HG02798 (cell line): ENCODE data around the gene ECI2.
"Not testable (repeated sequence)": the region's sequence is repeated elsewhere in the genome, so short reads cannot be mapped to it uniquely, and the experiment has no call there.

Source experiments
- ATAC-seq: cut with Tn5 transposase; IDR thresholded peaks from one replicate; pipeline ENCODE4 v1.9.1; 2021; ENCODE audit warnings: mild to moderate bottlenecking; ENCODE audit not compliant: unreplicated experiment, poor library complexity

The ECI2 gene

DNA sequence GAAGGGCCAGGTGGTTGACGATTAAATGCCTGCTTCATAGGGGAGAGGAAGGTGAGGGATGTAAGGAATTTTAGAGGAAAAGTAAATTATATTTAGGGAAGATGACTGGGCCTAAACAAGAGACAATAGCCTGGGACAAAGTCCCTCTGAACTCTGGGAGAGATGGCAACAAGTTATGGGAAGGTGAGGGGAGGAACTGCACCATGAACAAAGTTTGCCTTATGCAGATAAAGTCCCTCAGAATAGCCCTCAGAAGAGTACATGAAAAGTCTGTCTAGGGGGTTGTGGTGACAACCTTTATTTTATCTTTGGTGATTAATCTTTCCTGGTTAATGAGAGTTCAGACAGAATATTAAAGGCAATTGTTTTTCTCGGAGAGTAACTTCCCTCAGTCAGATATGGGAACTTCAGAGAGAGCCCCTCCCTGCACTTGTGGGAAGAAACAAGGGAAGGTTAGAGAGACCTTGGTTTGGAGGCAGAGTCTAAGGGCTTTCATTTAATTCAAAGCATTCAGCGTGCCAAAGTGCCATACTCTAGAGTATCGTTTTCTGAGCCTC is 29.3 kb downstream of the ECI2 start:
- ATAC-seq = no peak

DNA sequence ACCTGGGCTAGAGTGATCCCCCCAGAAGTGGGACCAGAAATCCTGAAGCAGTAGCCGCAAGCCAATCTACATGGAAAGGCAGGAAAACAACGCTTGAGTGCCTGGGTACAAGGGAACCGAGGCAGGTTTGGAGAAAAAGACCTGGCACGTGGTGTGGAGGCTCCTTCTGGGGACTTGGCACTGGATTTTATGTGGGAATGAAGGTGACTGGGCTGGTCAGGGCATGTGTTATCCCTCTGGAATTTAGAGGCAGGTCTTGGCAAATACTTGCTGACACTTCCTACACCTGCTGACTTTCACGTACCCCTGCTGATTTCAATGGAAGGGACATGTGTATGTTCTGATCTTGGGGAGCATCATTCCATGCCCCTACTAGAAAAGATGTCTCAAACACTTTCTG is 31.4 kb downstream of the ECI2 start:
- ATAC-seq = no peak

DNA sequence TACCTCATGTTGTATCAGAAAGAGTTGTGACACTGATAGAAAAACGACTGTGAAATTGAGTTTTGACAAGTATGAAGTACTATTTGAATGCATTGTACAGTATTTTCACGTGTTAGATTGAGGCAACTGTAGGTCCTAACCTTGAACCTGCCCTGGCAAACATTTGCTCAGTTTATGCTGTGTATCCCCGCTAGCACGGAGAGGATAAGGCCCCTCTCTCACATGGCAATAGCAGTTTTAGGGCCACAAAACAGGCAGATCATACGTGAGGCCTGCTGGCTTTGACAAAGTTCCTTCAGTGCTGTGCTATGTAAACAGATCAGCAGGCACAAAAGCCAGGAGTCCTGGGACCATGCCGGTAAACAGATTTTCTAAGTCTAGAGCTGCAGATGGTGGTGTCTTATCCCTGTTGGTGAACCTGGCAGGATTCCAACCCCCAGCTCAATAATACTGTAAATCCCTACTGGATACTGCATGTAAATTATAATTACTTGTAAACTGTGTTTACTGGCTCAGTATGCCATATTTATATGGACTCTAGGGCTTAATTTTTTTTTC is 32.6 kb downstream of the ECI2 start:
- no peak for ATAC-seq

DNA sequence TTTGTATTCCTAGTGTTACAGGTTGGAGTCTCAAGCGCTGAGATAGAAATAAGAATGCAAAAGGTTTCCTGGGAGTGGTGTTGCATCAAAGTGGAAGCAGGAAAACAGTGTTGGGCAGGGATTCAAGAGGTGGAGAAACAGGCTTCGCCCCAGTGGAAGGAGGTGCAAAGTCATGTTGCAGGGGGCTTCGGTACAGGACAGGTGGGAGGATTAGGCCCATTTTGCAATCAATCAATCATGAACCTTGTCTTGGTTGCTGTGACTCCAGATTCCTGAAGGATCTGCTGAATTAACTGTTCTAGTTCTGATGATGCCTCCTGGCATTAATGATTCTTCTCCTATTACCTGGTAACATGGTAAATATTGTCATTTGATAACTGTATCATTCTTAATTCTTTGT is 34.1 kb downstream of the ECI2 start:
- no peak for ATAC-seq

DNA sequence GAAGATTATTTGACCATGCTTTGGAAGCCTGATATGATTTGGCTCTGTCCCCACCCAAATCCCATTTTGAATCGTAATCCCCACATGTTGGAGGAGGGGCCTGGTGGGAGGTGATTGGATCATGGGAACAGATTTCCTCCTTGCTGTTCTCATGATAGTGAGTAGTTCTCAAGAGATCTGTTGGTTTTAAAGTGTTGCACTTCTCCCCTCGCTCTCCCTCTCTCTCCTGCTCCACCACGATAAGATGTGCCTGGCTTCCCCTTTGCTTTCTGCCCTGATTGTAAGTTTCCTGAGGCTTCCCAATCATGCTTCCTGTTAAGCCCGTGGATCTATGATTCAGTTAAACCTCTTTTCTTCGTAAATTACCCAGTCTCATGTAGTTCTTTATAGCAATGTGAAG is 34.7 kb downstream of the ECI2 start:
- ATAC-seq = no peak

DNA sequence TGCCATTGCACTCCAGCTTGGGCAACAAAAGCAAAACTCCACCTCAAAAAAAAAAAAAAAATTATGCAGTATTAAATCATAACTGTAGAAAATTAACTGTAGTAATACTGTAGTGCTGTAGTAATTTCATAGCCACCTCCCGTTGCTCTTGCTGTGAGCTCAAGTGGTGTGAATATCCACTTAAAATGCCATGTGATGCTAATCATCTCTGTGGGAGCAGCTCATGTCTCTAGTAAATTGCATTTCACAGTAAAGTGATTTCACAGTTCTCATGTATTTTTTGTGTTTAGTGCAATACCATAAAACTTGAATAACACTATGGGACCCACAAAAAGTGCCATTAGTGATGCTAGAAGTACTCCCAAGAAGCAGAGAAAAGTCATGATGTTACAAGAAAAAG is 42.1 kb downstream of the ECI2 start:
- ATAC-seq = no peak

DNA sequence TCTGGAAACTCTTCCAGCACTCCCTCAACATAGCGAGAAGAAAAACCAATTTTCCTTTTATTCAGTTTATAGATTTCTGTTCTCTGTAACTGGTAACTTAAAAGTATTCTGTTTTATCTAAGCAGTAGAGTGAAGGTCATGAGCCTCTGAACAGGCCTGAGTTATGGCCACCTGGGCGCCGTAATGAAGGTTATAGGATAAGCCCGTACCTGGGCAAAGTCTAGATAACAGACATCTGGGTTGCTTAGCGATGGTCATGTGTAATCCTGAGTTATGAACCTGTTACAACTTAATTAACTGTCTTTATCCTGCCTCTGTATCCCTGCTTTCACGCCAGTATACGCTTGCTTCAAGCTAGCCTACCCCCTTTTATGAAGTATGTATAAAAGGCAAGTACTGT is 43.4 kb downstream of the ECI2 start:
- ATAC-seq = no peak

DNA sequence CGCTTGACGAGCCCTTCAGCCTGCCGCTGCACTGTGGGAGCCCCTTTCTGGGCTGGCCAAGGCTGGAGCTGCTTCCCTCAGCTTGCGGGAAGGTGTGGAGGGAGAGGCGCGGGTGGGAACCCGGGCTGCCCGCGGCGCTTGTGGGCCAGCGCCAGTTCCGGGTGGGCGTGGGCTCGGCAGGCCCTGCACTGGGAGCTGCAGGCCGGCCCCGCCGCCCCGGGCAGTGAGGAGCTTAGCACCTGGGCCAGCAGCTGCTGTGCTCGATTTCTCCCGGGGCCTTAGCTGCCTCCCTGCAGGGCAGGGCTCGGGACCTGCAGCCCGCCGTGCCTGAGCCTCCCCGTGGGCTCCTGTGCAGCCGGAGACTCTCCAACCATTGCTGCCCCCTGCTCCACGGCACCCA is 45.3 kb downstream of the ECI2 start:
- ATAC-seq = not testable (repeated sequence)

DNA sequence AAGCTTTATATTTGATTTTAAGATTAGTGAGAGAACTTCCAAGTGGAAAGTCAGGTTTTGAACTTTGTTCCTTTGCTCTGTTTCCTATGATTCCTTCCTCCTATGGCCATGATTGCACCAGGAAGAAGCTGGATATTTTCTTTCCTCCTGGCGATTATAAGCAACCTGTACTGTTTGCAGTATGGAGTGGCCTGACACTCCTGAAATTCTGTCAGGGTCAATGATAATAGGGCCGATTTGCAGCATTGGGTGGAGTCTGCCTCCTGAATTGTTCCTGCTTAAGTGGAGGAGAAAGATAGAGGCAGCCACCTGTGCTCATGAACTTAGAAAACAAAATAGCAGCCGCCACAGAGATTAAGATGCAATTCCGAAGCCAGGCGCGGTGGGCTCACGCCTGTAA is 46.7 kb downstream of the ECI2 start:
- ATAC-seq = no peak

DNA sequence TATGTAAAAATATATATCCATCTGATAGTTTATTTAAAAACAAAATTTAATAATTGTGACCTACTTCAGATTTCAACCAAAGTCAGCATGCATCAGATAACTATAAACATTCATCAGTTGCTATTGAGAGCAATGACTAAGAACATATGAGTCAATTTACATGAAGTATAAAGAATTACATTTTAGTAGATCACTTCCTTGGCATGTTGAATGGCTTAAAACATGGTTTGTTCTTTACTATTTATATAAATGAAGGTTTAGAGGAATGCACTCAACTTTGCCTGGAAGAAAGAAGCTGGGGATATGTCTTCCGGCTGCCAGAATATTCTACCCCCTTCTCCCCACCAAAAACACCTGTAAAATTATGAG is 50.1 kb downstream of the ECI2 start:
- ATAC-seq = no peak

DNA sequence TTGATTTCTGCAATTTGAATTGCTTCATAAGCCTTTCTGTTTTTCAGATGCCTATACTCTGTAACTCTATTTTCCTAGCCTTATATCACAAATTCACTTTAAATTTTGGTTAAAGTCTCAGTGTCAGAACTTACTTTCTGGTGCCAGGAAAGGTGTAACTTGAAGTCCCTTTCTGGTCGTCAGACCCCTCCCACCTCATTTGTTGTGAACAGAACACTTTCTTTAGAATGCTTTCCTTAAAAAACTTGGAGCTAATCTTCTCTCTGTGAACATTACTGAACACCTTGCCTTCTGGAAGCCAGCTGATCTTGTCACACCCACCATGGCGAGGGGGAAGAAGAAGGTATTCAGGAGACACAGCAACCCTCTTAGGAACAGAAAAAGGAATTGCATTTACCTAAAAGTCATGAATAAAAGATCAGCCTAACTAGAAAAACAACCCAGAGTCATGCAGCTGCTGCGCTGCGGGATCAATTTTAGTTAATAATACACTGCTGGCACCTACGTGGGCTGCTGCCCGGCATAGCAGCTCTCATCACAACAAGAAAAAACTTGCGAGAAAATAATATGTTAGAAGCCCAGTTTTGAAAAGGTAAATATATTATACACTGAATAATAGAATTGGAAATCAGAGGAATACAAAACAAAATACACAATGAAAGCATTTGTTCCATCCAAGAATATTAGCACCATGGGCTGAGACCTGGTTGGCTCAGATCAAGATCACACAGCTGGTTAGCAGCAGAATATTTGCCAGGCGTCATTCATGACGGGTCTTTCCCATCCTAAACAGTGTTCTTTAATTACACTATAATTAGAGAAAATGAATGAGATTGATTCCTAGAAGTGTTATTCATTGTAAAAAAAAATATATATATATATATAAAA is 50.7 kb downstream of the ECI2 start:
- no peak for ATAC-seq

DNA sequence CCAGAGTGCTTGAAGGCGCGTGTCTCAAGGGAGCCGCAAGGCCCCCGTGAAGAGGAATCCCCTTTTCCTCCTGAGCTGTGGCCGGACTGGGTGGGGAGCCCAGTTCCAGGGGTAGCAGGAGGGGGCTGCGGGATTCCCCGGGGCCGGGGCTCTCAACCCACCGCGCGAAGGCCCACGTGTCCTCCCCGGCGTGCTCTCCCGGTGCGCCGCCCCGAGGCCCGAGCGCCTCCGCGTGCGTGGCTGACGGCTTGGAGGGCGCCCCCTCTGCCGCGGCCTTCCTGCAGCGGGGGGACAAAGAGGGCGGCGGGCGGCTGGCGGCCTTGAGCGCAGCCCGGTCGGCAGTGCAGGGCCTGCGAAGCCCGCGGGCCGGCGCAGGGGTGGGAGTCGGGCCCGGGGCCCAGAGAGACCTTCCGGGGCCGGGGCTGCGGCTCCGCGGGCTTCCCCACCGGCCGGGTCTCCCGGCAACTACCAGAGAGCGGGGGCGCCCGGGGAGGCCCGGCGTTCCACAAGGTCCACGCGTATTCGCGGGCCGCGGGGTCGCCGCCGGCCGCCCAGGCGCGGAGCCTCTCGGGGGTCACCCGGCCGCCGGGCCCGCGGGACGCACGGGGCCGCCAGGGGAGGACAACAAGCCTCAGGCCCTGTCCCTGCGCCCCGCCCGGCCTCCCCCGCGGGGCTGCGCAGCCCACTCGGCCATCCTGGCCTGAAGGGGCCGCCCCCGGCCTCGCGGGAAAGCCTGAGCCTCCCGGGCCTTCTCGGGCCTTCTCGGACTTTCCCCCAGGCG is 56.5 kb downstream of the ECI2 start, which contains the start of gene FAM217A:
FAM217A (minus strand) TSS at position 447 of the 781 bp plus-strand sequence. CDS start 1,723 bp downstream, outside the sequence.
- no peak for ATAC-seq

DNA sequence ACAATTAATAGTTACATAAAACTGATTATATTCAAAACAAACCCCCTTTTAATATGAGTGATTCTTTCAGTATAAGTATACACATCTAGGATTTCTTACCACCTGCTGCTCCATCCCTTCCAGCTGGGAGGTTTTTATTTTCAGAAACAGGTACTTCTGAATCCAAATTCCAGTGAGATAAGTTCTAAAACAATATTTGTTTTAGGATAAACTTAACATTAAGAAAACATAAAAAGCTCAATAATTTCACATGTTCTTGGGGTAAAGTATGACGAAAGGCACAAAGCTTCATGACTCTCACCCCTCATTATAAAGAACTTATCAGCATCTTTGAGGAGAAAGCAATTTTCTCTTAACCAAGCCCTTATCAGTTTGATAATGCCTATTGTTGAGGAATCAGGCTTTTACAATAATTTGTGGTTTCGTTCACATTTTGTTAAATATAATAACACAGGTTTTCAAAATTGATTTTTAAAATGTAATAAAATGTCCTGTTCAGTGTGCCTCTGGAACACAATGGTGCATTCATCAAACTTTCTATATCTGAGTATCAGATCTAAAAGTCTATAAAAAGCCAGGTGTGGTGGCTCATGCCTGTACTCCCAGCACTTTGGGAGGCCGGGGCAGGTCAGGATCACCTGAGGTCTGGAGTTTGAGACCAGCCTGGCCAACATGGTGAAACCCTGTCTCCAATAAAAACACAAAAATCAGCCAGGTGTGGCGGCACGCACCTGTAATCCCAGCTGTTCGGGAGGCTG is 60.7 kb downstream of the ECI2 start:
- no peak for ATAC-seq

DNA sequence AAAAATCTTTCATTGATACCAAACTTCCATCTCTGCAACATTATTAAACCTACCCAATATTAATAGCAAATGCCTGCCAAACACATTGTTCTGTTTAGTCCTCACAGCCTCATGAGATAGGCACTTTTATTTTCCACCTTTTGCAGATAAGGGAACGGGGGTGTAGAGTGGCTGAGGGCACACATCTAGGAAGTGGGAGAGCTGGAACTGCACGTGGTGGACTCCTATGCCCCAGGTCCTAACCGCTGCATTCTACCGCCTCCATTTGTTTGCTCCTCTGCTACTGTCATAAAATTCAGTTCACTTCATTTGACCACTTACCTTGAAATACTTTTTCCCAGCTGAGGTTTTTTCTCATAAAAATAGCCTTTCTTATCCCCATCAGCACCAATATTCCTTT is 64.0 kb downstream of the ECI2 start:
- no peak for ATAC-seq

DNA sequence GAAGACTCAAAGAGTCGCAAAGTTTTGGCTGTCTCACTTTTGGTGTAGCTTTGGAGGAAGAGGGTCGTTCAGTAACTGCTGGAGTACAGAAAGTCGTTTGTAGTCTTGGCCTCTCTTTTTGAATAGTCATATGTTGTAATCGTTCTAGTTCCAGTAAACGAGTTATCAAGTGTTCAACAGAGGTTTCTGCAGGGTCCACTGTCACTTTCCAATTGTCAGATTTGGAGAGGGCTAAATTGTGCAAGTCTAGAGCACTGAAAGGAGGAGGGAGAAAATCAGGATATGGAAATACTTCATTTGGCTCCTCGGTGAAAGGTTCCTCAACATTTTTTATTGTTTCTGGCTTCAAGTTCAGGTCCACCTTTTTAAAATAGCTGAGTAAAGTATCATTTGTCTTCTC is 66.2 kb downstream of the ECI2 start:
- ATAC-seq = no peak

DNA sequence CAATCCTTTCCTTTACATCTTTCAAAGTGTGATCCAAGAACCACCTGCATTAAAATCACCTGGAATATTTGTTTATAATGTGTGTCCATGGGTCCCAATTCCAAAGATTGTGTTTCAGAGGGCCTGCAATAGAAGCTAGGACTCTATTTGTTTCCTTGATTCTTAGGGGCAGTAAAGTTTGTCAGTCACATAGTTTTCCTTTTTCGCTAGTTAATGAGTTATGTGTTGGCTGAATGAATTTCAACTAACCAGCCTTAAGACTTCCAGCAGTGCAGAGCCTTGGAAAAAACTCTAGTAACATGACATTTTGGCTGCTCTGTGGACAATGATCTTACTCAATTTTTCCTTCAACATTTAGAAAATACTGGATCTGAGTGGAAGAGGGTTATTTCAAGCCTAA is 67.7 kb downstream of the ECI2 start:
- ATAC-seq = no peak

DNA sequence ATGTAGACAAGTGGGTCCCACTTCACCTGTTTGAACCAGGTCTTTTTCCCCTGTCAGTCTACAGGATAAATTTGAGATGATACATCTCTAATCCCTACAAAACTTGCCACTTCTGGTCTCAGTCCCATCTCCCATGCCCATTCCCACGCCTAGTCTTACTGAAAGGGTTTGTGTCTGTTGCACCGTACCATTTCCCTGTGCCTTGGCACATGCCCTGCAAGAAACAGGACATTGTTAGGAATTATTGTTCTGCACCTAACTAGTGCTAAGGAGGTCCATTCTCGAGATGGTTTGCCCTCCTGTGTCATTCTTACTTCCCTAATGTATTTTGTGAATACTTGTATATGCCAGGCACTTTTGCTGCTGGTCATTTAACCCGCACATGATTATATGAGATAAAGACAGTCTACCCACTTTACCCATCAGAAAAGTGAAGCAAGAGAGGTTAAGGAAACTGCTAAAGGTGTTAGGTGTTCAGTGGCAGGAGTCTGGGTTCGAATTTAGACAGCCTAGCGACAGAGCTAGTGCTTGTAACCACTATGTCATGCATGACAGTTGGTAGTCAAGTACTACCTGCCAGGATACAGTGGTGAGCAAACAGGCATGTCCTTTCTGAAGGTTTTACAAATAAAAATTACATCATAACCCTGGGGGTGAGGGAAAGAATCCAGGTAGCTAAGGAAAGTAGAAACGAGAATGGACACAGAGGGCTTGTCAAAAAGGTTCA is 69.2 kb downstream of the ECI2 start:
- no peak for ATAC-seq
